GM23338 (cell line): ENCODE data around the gene CCDC175. TPM values are rescaled to one million over a fixed set of nuclear protein-coding genes. Genes with fewer than 3 reads are reported as not detected.

ENCODE experiments used
- ATAC-seq: fragments of 200-7000 bp; cut with Tn5 transposase; 3 replicates; pipeline ENCODE4 v1.9.1; 2020
- DNase-seq: peaks from one replicate; pipeline ENCODE4 v3.0.0-alpha.2; 2015; ENCODE audit warnings: low spot score
- H2AFZ ChIP-seq: fragments of 200-600 bp; sonication (generic); 2 replicates; pipeline ENCODE4 v1.8.0; 2016; ENCODE audit warnings: antibody characterized with exemption, mild to moderate bottlenecking, moderate library complexity
- H3F3A ChIP-seq: fragments of 200-600 bp; sonication (generic); replicated peaks from 2 replicates; pipeline ENCODE4 v1.8.0; 2017; ENCODE audit warnings: antibody characterized with exemption, mixed run types, low read depth
- H3K27ac ChIP-seq: fragments of 200-600 bp; sonication (generic); 2 replicates; pipeline ENCODE4 v1.6.1; 2016; ENCODE audit warnings: low read depth
- H3K27me3 ChIP-seq: fragments of 200-600 bp; sonication (generic); 2 replicates; pipeline ENCODE4 v1.8.0; 2016; ENCODE audit warnings: mild to moderate bottlenecking, mixed run types, moderate library complexity; ENCODE audit not compliant: insufficient read depth
- H3K36me3 ChIP-seq: fragments of 200-600 bp; sonication (generic); 2 replicates; pipeline ENCODE4 v1.8.0; 2016; ENCODE audit warnings: mild to moderate bottlenecking; ENCODE audit not compliant: insufficient read depth
- H3K4me1 ChIP-seq: fragments of 200-600 bp; sonication (generic); 2 replicates; pipeline ENCODE4 v1.8.0; 2016; ENCODE audit warnings: mild to moderate bottlenecking, moderate library complexity; ENCODE audit not compliant: insufficient read depth
- H3K4me2 ChIP-seq: fragments of 200-600 bp; sonication (generic); 2 replicates; pipeline ENCODE4 v1.7.1; 2017; ENCODE audit warnings: mixed run types
- H3K4me3 ChIP-seq: fragments of 200-600 bp; sonication (generic); 2 replicates; pipeline ENCODE4 v1.6.1; 2016; ENCODE audit warnings: mixed run types
- H3K79me2 ChIP-seq: fragments of 200-600 bp; sonication (generic); replicated peaks from 2 replicates; pipeline ENCODE4 v1.8.0; 2017; ENCODE audit warnings: mild to moderate bottlenecking; ENCODE audit not compliant: insufficient read depth
- H3K9me2 ChIP-seq: fragments of 200-600 bp; sonication (generic); 2 replicates; pipeline ENCODE4 v1.8.0; 2017; ENCODE audit not compliant: insufficient read depth
- H4K20me1 ChIP-seq: fragments of 200-600 bp; sonication (generic); replicated peaks from 2 replicates; pipeline ENCODE4 v1.8.0; 2017; ENCODE audit warnings: mild to moderate bottlenecking; ENCODE audit not compliant: insufficient read depth
- H3K27ac Mint-ChIP-seq: 2 replicates; pipeline ENCODE4 v1.8.0; 2020; ENCODE audit warnings: inconsistent platforms, mild to moderate bottlenecking, moderate library complexity, mixed read lengths
- H3K27me3 Mint-ChIP-seq: 3 replicates; pipeline ENCODE4 v1.8.0; 2022; ENCODE audit warnings: low read depth, mild to moderate bottlenecking, moderate library complexity, mixed read lengths, inconsistent platforms; ENCODE audit not compliant: insufficient read depth, poor library complexity
- H3K36me3 Mint-ChIP-seq: 3 replicates; pipeline ENCODE4 v1.8.0; 2021; ENCODE audit warnings: low read depth, mild to moderate bottlenecking, inconsistent platforms, moderate library complexity, mixed read lengths
- H3K4me1 Mint-ChIP-seq: 3 replicates; pipeline ENCODE4 v1.8.0; 2020; ENCODE audit warnings: mild to moderate bottlenecking, inconsistent platforms, mixed read lengths
- H3K4me3 Mint-ChIP-seq: 3 replicates; pipeline ENCODE4 v1.8.0; 2021; ENCODE audit warnings: moderate library complexity, mild to moderate bottlenecking, inconsistent platforms, mixed read lengths
- H3K9me3 Mint-ChIP-seq: 3 replicates; pipeline ENCODE4 v1.8.0; 2020; ENCODE audit warnings: moderate library complexity, mild to moderate bottlenecking, inconsistent platforms, mixed read lengths
- CREB1 ChIP-seq: fragments of 250-450 bp; sonication (Bioruptor Pico); IDR thresholded peaks from 2 replicates; pipeline ENCODE4 v1.5.0; 2020; ENCODE audit warnings: low read depth, mild to moderate bottlenecking, moderate library complexity
- EZH2 ChIP-seq: fragments of 200-600 bp; sonication (generic); IDR thresholded peaks from one replicate; pipeline ENCODE4 v1.8.0; 2017; ENCODE audit warnings: antibody characterized with exemption, mild to moderate bottlenecking, low read depth; ENCODE audit not compliant: unreplicated experiment
- EZH2phosphoT487 ChIP-seq: fragments of 200-600 bp; sonication (generic); IDR thresholded peaks from one replicate; pipeline ENCODE4 v1.8.1; 2018; ENCODE audit warnings: antibody characterized with exemption; ENCODE audit not compliant: unreplicated experiment
- JUNB ChIP-seq: IDR thresholded peaks from one replicate; pipeline ENCODE4 v1.6.1; 2016; ENCODE audit warnings: antibody characterized with exemption; ENCODE audit not compliant: unreplicated experiment
- NANOG ChIP-seq: IDR thresholded peaks from 2 replicates; pipeline ENCODE4 v1.6.1; 2016; ENCODE audit warnings: antibody characterized with exemption, borderline replicate concordance
- POLR2AphosphoS5 ChIP-seq: IDR thresholded peaks from 2 replicates; pipeline ENCODE4 v1.6.1; 2016; ENCODE audit warnings: antibody characterized with exemption, low read depth
- REST ChIP-seq: IDR thresholded peaks from one replicate; pipeline ENCODE4 v1.6.1; 2018; ENCODE audit warnings: antibody characterized with exemption; ENCODE audit not compliant: unreplicated experiment
- STAT1 ChIP-seq: IDR thresholded peaks from one replicate; pipeline ENCODE4 v1.6.1; 2016; ENCODE audit warnings: antibody characterized with exemption; ENCODE audit not compliant: unreplicated experiment
- ZNF114 ChIP-seq: fragments of 250-450 bp; sonication (Bioruptor Pico); IDR thresholded peaks from 2 replicates; pipeline ENCODE4 v1.5.0; 2020; ENCODE audit warnings: mild to moderate bottlenecking, moderate library complexity
- ZNF331 ChIP-seq: fragments of 250-450 bp; sonication (Bioruptor Pico); IDR thresholded peaks from 2 replicates; pipeline ENCODE4 v1.5.0; 2020; ENCODE audit warnings: low read depth, mild to moderate bottlenecking, moderate library complexity
- ZNF462 ChIP-seq: fragments of 250-450 bp; sonication (Bioruptor Pico); IDR thresholded peaks from 2 replicates; pipeline ENCODE4 v1.5.0; 2020; ENCODE audit warnings: mild to moderate bottlenecking, moderate library complexity
- polyA plus RNA-seq: library from polyadenylated mRNA; unstranded; fragments of >200 nt; fragmentation: Nextera tagmentation; extraction: Ambion mirVana; gene quantifications from 2 replicates; pipeline ENCODE4 v1.2.1, GENCODE V29; 2016
- total RNA-seq: library from RNA; depleted of rRNA; stranded (reverse); fragments of >200 nt; shearing (Covaris generic); gene quantifications from 2 replicates; pipeline ENCODE4 v1.2.3, GENCODE V29; 2014
- TF ChIP-seq, protein P1 (sequence below), 2 experiments: fragments of 200-600 bp in 1 of 2; sonication (generic) in 1 of 2; conservative IDR thresholded peaks; 2 replicates each; pipeline versions ENCODE4 v1.5.1 to v1.6.1; 2016 to 2017; ENCODE audit warnings: antibody characterized with exemption in 2 of 2, low read depth in 2 of 2, mild to moderate bottlenecking in 2 of 2, moderate library complexity in 1 of 2
- TF ChIP-seq, protein P2 (sequence below): IDR thresholded peaks from 2 replicates; pipeline ENCODE4 v1.6.1; 2016; ENCODE audit warnings: antibody characterized with exemption

Gene CCDC175
- total and polyA plus RNA-seq, 2 experiments from 2014 or later, result 0.50 TPM; not detected in 1

DNA sequence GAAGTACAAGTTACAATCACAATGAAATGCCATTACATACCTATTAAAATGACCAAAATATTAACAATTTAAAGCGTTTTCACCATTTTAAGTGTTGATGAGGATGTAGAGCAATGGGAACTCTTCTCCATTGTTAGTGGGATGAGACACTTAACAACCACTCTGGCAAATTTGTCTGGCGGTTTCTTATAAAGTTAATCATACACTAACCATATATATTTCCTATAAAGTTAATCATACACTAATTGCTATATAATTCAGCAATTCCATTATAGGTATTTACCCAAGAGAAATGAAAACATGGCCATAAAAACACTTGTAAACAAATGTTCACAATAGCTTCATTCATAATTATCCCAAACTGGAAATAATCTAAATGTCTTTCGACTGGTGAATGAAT lies 56.4 kb downstream of the CCDC175 start:
- H4K20me1 ChIP-seq, result no peaks in the 10 kb centered on the region
- Mint-ChIP-seq H3K9me3 (peaks cover 6% of the 10 kb centered on the region; the same call in 1 of the 3 replicates), H3K4me1 (no peaks in the 10 kb centered on the region), H3K4me3 (no peak overlapping the region), H3K27me3 (no peaks in the 10 kb centered on the region), H3K27ac (no peak overlapping the region), H3K36me3 (no peaks in the 10 kb centered on the region)
- H3K4me2 ChIP-seq, result no peak overlapping the region
- H3K9me2 ChIP-seq, result no peaks in the 10 kb centered on the region
- no peak overlapping the region for H3K27ac ChIP-seq
- H3K4me1 ChIP-seq, result no peaks in the 10 kb centered on the region
- DNase-seq (no peak), ATAC-seq (no peak)
- no peak overlapping the region for H2AFZ ChIP-seq
- no peaks in the 10 kb centered on the region for H3K79me2 ChIP-seq
- H3K36me3 ChIP-seq, result no peaks in the 10 kb centered on the region
- no peak for TF ChIP-seq REST
- TF ChIP-seq, protein P1, sequence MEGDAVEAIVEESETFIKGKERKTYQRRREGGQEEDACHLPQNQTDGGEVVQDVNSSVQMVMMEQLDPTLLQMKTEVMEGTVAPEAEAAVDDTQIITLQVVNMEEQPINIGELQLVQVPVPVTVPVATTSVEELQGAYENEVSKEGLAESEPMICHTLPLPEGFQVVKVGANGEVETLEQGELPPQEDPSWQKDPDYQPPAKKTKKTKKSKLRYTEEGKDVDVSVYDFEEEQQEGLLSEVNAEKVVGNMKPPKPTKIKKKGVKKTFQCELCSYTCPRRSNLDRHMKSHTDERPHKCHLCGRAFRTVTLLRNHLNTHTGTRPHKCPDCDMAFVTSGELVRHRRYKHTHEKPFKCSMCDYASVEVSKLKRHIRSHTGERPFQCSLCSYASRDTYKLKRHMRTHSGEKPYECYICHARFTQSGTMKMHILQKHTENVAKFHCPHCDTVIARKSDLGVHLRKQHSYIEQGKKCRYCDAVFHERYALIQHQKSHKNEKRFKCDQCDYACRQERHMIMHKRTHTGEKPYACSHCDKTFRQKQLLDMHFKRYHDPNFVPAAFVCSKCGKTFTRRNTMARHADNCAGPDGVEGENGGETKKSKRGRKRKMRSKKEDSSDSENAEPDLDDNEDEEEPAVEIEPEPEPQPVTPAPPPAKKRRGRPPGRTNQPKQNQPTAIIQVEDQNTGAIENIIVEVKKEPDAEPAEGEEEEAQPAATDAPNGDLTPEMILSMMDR (conservative IDR thresholded peaks at IDR 0.05; ENCODE audit: low read depth in 2 of 2), result no peak
- TF ChIP-seq EZH2phosphoT487, result no peak
- TF ChIP-seq ZNF114 (CRISPR knock-in tag), result no peak
- TF ChIP-seq CREB1, result no peak
- TF ChIP-seq JUNB, result no peak
- no peak for TF ChIP-seq ZNF331 (CRISPR knock-in tag)
- no peak for TF ChIP-seq NANOG
- TF ChIP-seq, protein P2, sequence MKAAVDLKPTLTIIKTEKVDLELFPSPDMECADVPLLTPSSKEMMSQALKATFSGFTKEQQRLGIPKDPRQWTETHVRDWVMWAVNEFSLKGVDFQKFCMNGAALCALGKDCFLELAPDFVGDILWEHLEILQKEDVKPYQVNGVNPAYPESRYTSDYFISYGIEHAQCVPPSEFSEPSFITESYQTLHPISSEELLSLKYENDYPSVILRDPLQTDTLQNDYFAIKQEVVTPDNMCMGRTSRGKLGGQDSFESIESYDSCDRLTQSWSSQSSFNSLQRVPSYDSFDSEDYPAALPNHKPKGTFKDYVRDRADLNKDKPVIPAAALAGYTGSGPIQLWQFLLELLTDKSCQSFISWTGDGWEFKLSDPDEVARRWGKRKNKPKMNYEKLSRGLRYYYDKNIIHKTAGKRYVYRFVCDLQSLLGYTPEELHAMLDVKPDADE, result no peak
- TF ChIP-seq POLR2AphosphoS5, result no peak
- TF ChIP-seq ZNF462 (CRISPR knock-in tag), result no peak
- no peak for TF ChIP-seq STAT1
- no peak for TF ChIP-seq EZH2
- H3K4me3 ChIP-seq, result no peak overlapping the region
- no peaks in the 10 kb centered on the region for H3K27me3 ChIP-seq
- no peaks in the 10 kb centered on the region for H3F3A ChIP-seq
